Esophagus (tissue), 2 donors: ENCODE measurements around the gene ALOX15. TPM values are rescaled to one million over a fixed set of nuclear protein-coding genes. Genes with fewer than 3 reads are reported as not detected.
"Not testable (repeated sequence)": the region's sequence is repeated elsewhere in the genome, so short reads cannot be mapped to it uniquely, and the experiment has no call there.

Experiments
- H3K27ac ChIP-seq, 2 donors: one replicate each; pipeline ENCODE4 v1.5.1; 2013; ENCODE audit warnings: low read depth in 2 of 2, mild to moderate bottlenecking in 2 of 2, inconsistent platforms in 1 of 2, low read length in 1 of 2, moderate library complexity in 1 of 2
- H3K27me3 ChIP-seq, 2 donors: one replicate each; pipeline ENCODE4 v1.6.1; 2013; ENCODE audit warnings: low read length in 2 of 2, control low read depth in 1 of 2, mild to moderate bottlenecking in 1 of 2; ENCODE audit not compliant: insufficient read depth in 2 of 2, control insufficient read depth in 1 of 2
- H3K36me3 ChIP-seq, 2 donors: one replicate each; pipeline ENCODE4 v1.6.1; 2013; ENCODE audit warnings: low read length in 1 of 2; ENCODE audit not compliant: control insufficient read depth in 2 of 2, insufficient read depth in 2 of 2
- H3K4me1 ChIP-seq, 2 donors: one replicate each; pipeline ENCODE4 v1.6.1; 2013; ENCODE audit warnings: low read length in 1 of 2; ENCODE audit not compliant: control insufficient read depth in 2 of 2, insufficient read depth in 2 of 2
- H3K4me3 ChIP-seq, 2 donors: one replicate each; pipeline ENCODE4 v1.5.1; 2013; ENCODE audit warnings: low read length in 2 of 2, mild to moderate bottlenecking in 2 of 2, low read depth in 1 of 2, moderate library complexity in 1 of 2
- H3K9me3 ChIP-seq, 2 donors: one replicate each; pipeline ENCODE4 v1.6.1; 2013; ENCODE audit warnings: mild to moderate bottlenecking in 2 of 2, low read depth in 1 of 2, low read length in 1 of 2, moderate library complexity in 1 of 2; ENCODE audit not compliant: control insufficient read depth in 2 of 2, insufficient read depth in 1 of 2
- WGBS, 2 donors: extraction: QIAGEN DNeasy Blood & Tissue Kit; methylation state at CpG; one replicate each; pipeline ENCODE4 v1.1.7; 2013; 5-methylcytosine and 5-hydroxymethylcytosine counted together
- polyA plus RNA-seq, 2 donors: library from polyadenylated mRNA; stranded (reverse); fragments of 200-250 nt; gene quantifications; one replicate each; pipeline ENCODE4 v1.2.3, GENCODE V29; 2013
- donor health status: healthy with polysubstance abuse.
- donor health status: Bipolar disorder and iron deficiency.

The ALOX15 gene
- polyA plus RNA-seq, 2 donors: 0.04 to 0.22 TPM

- WGBS, 2 donors: 75 to 79% methylated on average over 4 of the region's 4 CpGs
- Histone ChIP-seq H3K4me1 (no peaks in the 10 kb centered on the region), H3K36me3 (no peaks in the 10 kb centered on the region), H3K4me3 (no peak overlapping the region), H3K9me3 (no peaks in the 10 kb centered on the region), H3K27me3 (no peaks in the 10 kb centered on the region), H3K27ac (no peak overlapping the region)
Observed at GRCh38 chr17:4626734-4627256, 14.7 kb downstream of the ALOX15 start.

- Histone ChIP-seq H3K9me3 (no peaks in the 10 kb centered on the region), H3K27ac (no peak overlapping the region), H3K27me3 (no peaks in the 10 kb centered on the region), H3K4me1 (no peaks in the 10 kb centered on the region), H3K36me3 (no peaks in the 10 kb centered on the region), H3K4me3 (no peak overlapping the region)
- 67 to 77% methylated on average over 12 of the region's 12 CpGs for WGBS, 2 donors
Observed at GRCh38 chr17:4625181-4625617, 16.3 kb downstream of the ALOX15 start.

- 72 to 77% methylated on average over 3 of the region's 3 CpGs for WGBS, 2 donors
- not testable (repeated sequence) for H3K27ac ChIP-seq, H3K36me3 ChIP-seq, H3K9me3 ChIP-seq, H3K4me1 ChIP-seq, H3K4me3 ChIP-seq, H3K27me3 ChIP-seq
Observed at GRCh38 chr17:4624451-4624911, 17.0 kb downstream of the ALOX15 start.

DNA sequence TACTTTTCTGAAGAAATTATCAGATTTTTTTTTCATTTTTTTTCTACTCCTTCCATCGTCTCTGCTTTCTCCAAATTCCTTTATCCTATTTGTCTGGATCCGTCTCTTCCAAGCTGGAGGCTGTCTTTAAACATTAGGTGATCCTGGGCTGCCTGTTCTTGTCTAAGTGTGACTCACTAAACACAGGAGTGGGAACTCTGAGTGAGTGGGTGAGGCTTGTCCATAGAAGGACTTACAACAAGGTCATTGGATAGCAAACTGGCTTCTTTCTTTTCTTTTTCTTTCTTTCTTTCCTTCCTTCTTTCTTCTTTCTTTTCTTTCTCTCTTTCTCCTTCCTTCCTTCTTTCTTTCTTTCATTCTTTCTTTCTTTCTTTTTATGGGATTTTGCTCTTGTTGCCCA lies 18.2 kb downstream of the ALOX15 start:
- no peaks in the 10 kb centered on the region for H3K9me3 ChIP-seq
- no peaks in the 10 kb centered on the region for H3K27me3 ChIP-seq
- H3K27ac ChIP-seq: no peak overlapping the region
- H3K4me3 ChIP-seq: no peak overlapping the region
- no peaks in the 10 kb centered on the region for H3K4me1 ChIP-seq
- WGBS, 2 donors: 34 to 53% methylated on average over 2 of the region's 2 CpGs
- H3K36me3 ChIP-seq: no peaks in the 10 kb centered on the region

DNA sequence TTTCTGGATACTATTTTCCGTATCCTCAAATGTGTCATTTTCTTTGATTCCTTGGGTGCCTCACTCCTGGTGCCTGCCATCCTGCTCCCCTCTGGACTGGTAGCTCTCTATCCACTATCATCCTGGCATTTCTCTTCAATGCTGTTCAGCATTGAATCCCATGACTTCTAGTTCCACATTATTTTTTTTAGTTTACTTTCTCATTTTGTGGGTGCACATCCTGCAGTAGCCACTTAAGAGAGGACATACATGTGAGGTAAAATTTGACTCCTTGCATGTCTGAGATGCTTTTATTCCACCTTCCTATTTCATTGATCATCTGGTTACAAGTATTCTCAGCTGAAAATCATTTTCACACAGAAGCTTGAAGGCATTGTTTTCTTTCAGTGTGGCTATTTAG lies 19.1 kb downstream of the ALOX15 start:
- H3K4me1 ChIP-seq: no peaks in the 10 kb centered on the region
- H3K36me3 ChIP-seq: no peaks in the 10 kb centered on the region
- no peaks in the 10 kb centered on the region for H3K27me3 ChIP-seq
- H3K27ac ChIP-seq: no peak overlapping the region
- H3K9me3 ChIP-seq: no peaks in the 10 kb centered on the region
- H3K4me3 ChIP-seq: no peak overlapping the region
- WGBS, 2 donors: 95 to 100% methylated on average over 1 of the region's 1 CpG

DNA sequence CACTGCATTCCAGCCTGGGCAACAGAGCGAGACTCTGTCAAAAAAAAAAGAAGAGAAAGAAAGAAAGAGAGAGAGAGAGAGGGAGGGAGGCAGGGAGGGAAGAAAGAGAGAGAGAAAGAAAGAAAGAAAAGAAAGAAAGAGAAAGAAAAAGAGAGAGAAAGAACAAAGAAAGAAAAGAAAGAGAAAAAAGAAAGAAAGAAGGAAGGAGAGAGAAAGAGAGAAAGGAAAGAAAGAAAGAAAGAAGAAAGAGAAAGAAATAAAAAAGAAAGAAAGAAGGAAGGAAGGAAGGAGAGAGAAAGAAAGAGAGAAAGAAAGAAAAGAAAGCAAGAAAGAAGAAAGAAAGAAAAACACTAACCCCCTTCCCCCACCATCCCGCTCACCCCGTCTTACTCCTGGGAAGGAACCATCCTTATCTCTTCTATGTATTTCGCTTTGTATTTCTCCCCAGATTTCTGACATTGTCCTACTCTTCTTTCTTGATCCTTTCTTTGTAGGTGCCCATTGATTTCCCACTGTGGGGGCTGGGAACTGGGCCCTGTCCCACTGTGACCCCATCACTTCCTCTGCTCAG lies 20.9 kb downstream of the ALOX15 start:
- H3K27me3 ChIP-seq: no peaks in the 10 kb centered on the region
- no peaks in the 10 kb centered on the region for H3K9me3 ChIP-seq
- no peaks in the 10 kb centered on the region for H3K4me1 ChIP-seq
- H3K36me3 ChIP-seq: no peaks in the 10 kb centered on the region
- no peak overlapping the region for H3K27ac ChIP-seq
- WGBS, 2 donors: 92 to 96% methylated on average over 4 of the region's 4 CpGs
- no peak overlapping the region for H3K4me3 ChIP-seq

- no peaks in the 10 kb centered on the region for H3K9me3 ChIP-seq
- H3K4me1 ChIP-seq: no peaks in the 10 kb centered on the region
- no peaks in the 10 kb centered on the region for H3K36me3 ChIP-seq
- no peaks in the 10 kb centered on the region for H3K27me3 ChIP-seq
- no peak overlapping the region for H3K4me3 ChIP-seq
- 57 to 59% methylated on average over 15 of the region's 15 CpGs for WGBS, 2 donors
- no peak overlapping the region for H3K27ac ChIP-seq
Observed at GRCh38 chr17:4617590-4618351, 23.7 kb downstream of the ALOX15 start.

DNA sequence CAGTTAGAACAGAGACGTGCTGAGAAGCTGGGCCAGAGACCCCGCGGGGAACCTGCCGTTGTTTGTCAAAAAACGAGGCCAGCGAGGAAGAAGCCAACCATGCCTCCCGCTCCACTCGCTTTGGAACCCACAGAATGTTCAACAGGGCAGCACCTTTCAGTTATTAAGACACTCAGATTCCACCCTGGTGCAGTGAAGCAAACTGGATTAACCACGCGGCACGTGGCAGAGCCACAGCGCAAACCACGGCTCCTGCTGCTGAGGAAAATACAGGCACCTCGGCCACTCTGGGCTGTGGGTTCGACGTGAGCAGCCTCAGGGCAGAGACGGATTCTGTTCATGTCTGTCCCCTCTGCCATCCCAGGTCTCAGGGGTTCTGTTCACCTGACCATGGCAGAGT lies 24.4 kb downstream of the ALOX15 start:
- Histone ChIP-seq H3K27ac (no peak overlapping the region), H3K9me3 (no peaks in the 10 kb centered on the region), H3K4me1 (no peaks in the 10 kb centered on the region), H3K4me3 (no peak overlapping the region), H3K27me3 (no peaks in the 10 kb centered on the region), H3K36me3 (no peaks in the 10 kb centered on the region)
- WGBS, 2 donors: 82 to 86% methylated on average over 17 of the region's 17 CpGs

- 61 to 64% methylated on average over 9 of the region's 9 CpGs for WGBS, 2 donors
- no peaks in the 10 kb centered on the region for H3K27me3 ChIP-seq
- no peak overlapping the region for H3K27ac ChIP-seq
- H3K4me1 ChIP-seq: no peaks in the 10 kb centered on the region
- no peaks in the 10 kb centered on the region for H3K36me3 ChIP-seq
- H3K4me3 ChIP-seq: no peak overlapping the region
- H3K9me3 ChIP-seq: no peaks in the 10 kb centered on the region
Observed at GRCh38 chr17:4616476-4616875, 25.0 kb downstream of the ALOX15 start.

- Histone ChIP-seq H3K4me3 (no peak overlapping the region), H3K9me3 (no peaks in the 10 kb centered on the region), H3K36me3 (no peaks in the 10 kb centered on the region), H3K4me1 (no peaks in the 10 kb centered on the region), H3K27ac (no peak overlapping the region), H3K27me3 (no peaks in the 10 kb centered on the region)
- WGBS, 2 donors: 71 to 79% methylated on average over 6 of the region's 6 CpGs
Observed at GRCh38 chr17:4610656-4611055, 30.8 kb downstream of the ALOX15 start.
